ENCODE data around the gene LCN12.

The LCN12 gene

GRCh38 chr9:136945333-136946227 is 6.5 kb upstream of the LCN12 start:
- no peak for DNase-seq

GRCh38 chr9:136946228-136947027 is 5.6 kb upstream of the LCN12 start:
- no peak for DNase-seq

GRCh38 chr9:136947028-136947891 is 4.8 kb upstream of the LCN12 start:
- DNase-seq, result no peak

- peak in 2 of 3 experiments; percentile 14 to 40 for DNase-seq
Observed at GRCh38 chr9:136947955-136948510, 4.0 kb upstream of the LCN12 start.

- no peak for DNase-seq
Observed at GRCh38 chr9:136949239-136949816, 2.7 kb upstream of the LCN12 start.

- DNase-seq, result peak; percentile 86 to 99 (median 99)
Observed at GRCh38 chr9:136949817-136950655, 2.0 kb upstream of the LCN12 start.

- no peak for DNase-seq
Observed at GRCh38 chr9:136950656-136951276, 1.3 kb upstream of the LCN12 start.

- DNase-seq, result peak in 2 of 3 experiments; percentile 20 to 48
Observed at GRCh38 chr9:136952321-136952850, 313 bp downstream of the LCN12 start.

- DNase-seq, result no peak
Observed at GRCh38 chr9:136952876-136953770, 1.1 kb downstream of the LCN12 start.

- no peak for DNase-seq
Observed at GRCh38 chr9:136953771-136954269, 1.7 kb downstream of the LCN12 start.

- DNase-seq, result no peak
Observed at GRCh38 chr9:136954270-136955083, 2.4 kb downstream of the LCN12 start.

GRCh38 chr9:136955202-136955942 is 3.3 kb downstream of the LCN12 start:
- DNase-seq, result no peak

- DNase-seq, result no peak
Observed at GRCh38 chr9:136955943-136956335, 3.9 kb downstream of the LCN12 start.

GRCh38 chr9:136956604-136957003 is 4.5 kb downstream of the LCN12 start:
- DNase-seq, result no peak

GRCh38 chr9:136957461-136957860 is 5.4 kb downstream of the LCN12 start:
- DNase-seq, result no peak

- no peak for DNase-seq
Observed at GRCh38 chr9:136957901-136958300, 5.8 kb downstream of the LCN12 start.

- no peak for DNase-seq
Observed at GRCh38 chr9:136958473-136958872, 6.4 kb downstream of the LCN12 start.
